NCI-H446 treated with DMSO at 0.1 percent for 48 hours (cell line): ENCODE data around the gene STAP2.

Experiments used
- DNase-seq: peaks from one replicate; lab custom pipeline; 2025; lab: John Stamatoyannopoulos, UW

Gene STAP2

GRCh38 chr19:4370418-4371041 lies 31.9 kb upstream of the STAP2 start:
- no peak for DNase-seq

GRCh38 chr19:4369888-4370260 lies 31.2 kb upstream of the STAP2 start:
- no peak for DNase-seq

GRCh38 chr19:4369109-4369887 lies 30.7 kb upstream of the STAP2 start:
- DNase-seq: no peak

GRCh38 chr19:4368128-4368820 lies 29.6 kb upstream of the STAP2 start:
- DNase-seq: no peak

GRCh38 chr19:4367781-4368127 lies 29.1 kb upstream of the STAP2 start:
- no peak for DNase-seq

- DNase-seq: no peak
Measured at GRCh38 chr19:4367336-4367723, 28.7 kb upstream of the STAP2 start.

GRCh38 chr19:4366666-4367335 lies 28.2 kb upstream of the STAP2 start:
- no peak for DNase-seq

GRCh38 chr19:4365791-4366665 lies 27.4 kb upstream of the STAP2 start:
- no peak for DNase-seq

GRCh38 chr19:4365341-4365740 lies 26.7 kb upstream of the STAP2 start:
- DNase-seq: no peak

GRCh38 chr19:4363571-4364304 lies 25.1 kb upstream of the STAP2 start:
- no peak for DNase-seq

GRCh38 chr19:4362831-4363545 lies 24.4 kb upstream of the STAP2 start:
- DNase-seq: no peak

- DNase-seq: no peak
Measured at GRCh38 chr19:4362101-4362828, 23.6 kb upstream of the STAP2 start.

- no peak for DNase-seq
Measured at GRCh38 chr19:4361152-4362046, 22.8 kb upstream of the STAP2 start.

- DNase-seq: no peak
Measured at GRCh38 chr19:4360641-4361151, 22.1 kb upstream of the STAP2 start.

- no peak for DNase-seq
Measured at GRCh38 chr19:4360081-4360569, 21.5 kb upstream of the STAP2 start.

GRCh38 chr19:4359627-4360000 lies 21.0 kb upstream of the STAP2 start:
- no peak for DNase-seq

GRCh38 chr19:4358709-4359626 lies 20.3 kb upstream of the STAP2 start:
- no peak for DNase-seq
